ENCODE measurements around the gene TMEM9. TPM values are rescaled to one million over a fixed set of nuclear protein-coding genes. Genes with fewer than 3 reads are reported as not detected.
A peak's percentile ranks its signal among the peaks of the same experiment; 100 is the strongest.

TMEM9 gene
- total RNA-seq, 4 donors from 2014 or later = 11.9 to 38.8 (median 13.0) TPM

GRCh38 chr1:201183753-201184152 is 29.5 kb upstream of the TMEM9 start:
- intact Hi-C loops (cut with DNase I; ENCODE audit: low total_unique reads) = loop anchor here (1.0 to 2.0 kb wide), 2 partner anchors 29 to 34 kb away; partner anchors contain the start of gene TMEM9
- peak; percentile 33 to 50 for ATAC-seq

GRCh38 chr1:201183209-201183608 is 28.9 kb upstream of the TMEM9 start:
- H3K27me3 ChIP-seq = no peaks in the 10 kb centered on the region
- peak in 1 of 2 donors; percentile 6 for ATAC-seq
- intact Hi-C loops (cut with DNase I; ENCODE audit: low total_unique reads) = no loop called here
- no peak for TF ChIP-seq CTCF (IDR thresholded peaks at IDR 0.05 in 4 of 5, conservative IDR thresholded peaks at IDR 0.05 in 1 of 5)
- no peak for DNase-seq
- H3K36me3 ChIP-seq = no peaks in the 10 kb centered on the region
- H3K4me3 ChIP-seq = no peak overlapping the region
- in situ Hi-C loops (cut with MboI; ENCODE audit: low sequenced_read_pairs in 4 of 4) = no loop called here
- no peaks in the 10 kb centered on the region for H3K9me3 ChIP-seq
- peak overlapping the region; percentile 76 to 92 (median 84) for H3K27ac ChIP-seq
- H3K4me1 ChIP-seq = peaks cover 38 to 40% of the 10 kb centered on the region in 2 donors

More at GRCh38 chr1:201183753-201184152, 29.5 kb upstream of the TMEM9 start:
- no peaks in the 10 kb centered on the region for H3K27me3 ChIP-seq
- H3K36me3 ChIP-seq = no peaks in the 10 kb centered on the region
- in situ Hi-C loops (cut with MboI; ENCODE audit: low sequenced_read_pairs in 4 of 4) = no loop called here
- H3K9me3 ChIP-seq = no peaks in the 10 kb centered on the region
- peak in 1 of 2 donors; percentile 78 for DNase-seq
- H3K4me1 ChIP-seq = peaks cover 38 to 40% of the 10 kb centered on the region in 2 donors
- no peak overlapping the region for H3K4me3 ChIP-seq
- no peak for TF ChIP-seq CTCF (IDR thresholded peaks at IDR 0.05 in 4 of 5, conservative IDR thresholded peaks at IDR 0.05 in 1 of 5)
- TF ChIP-seq POLR2A (IDR thresholded peaks at IDR 0.05) = no peak
- H3K27ac ChIP-seq = peak overlapping the region; percentile 76 to 92 (median 84)

- in situ Hi-C loops (cut with MboI; ENCODE audit: low sequenced_read_pairs in 4 of 4) = no loop called here
- no peaks in the 10 kb centered on the region for H3K36me3 ChIP-seq
- DNase-seq = peak in 1 of 2 donors; percentile 51
- H3K27me3 ChIP-seq = no peaks in the 10 kb centered on the region
- intact Hi-C loops (cut with DNase I; ENCODE audit: low total_unique reads) = no loop called here
- H3K27ac ChIP-seq = peak overlapping the region in 2 of 4 donors; percentile 90 to 92
- H3K4me3 ChIP-seq = no peak overlapping the region
- ATAC-seq = no peak
- peaks cover 46 to 47% of the 10 kb centered on the region in 2 donors for H3K4me1 ChIP-seq
- no peak for TF ChIP-seq CTCF (IDR thresholded peaks at IDR 0.05 in 4 of 5, conservative IDR thresholded peaks at IDR 0.05 in 1 of 5)
- no peak for TF ChIP-seq POLR2A (IDR thresholded peaks at IDR 0.05)
- no peaks in the 10 kb centered on the region for H3K9me3 ChIP-seq
Measured at GRCh38 chr1:201181726-201182125, 27.5 kb upstream of the TMEM9 start.

- Histone ChIP-seq H3K4me3 (no peak overlapping the region), H3K27ac (peak overlapping the region in 2 of 4 donors; percentile 5 to 92), H3K36me3 (no peaks in the 10 kb centered on the region), H3K4me1 (peaks cover 50 to 51% of the 10 kb centered on the region in 2 donors), H3K27me3 (no peaks in the 10 kb centered on the region), H3K9me3 (no peaks in the 10 kb centered on the region)
- ATAC-seq (no peak), DNase-seq (no peak)
- no peak for TF ChIP-seq POLR2A (IDR thresholded peaks at IDR 0.05)
- TF ChIP-seq CTCF (IDR thresholded peaks at IDR 0.05 in 4 of 5, conservative IDR thresholded peaks at IDR 0.05 in 1 of 5) = no peak
- intact Hi-C loops (cut with DNase I; ENCODE audit: low total_unique reads) = no loop called here
- in situ Hi-C loops (cut with MboI; ENCODE audit: low sequenced_read_pairs in 4 of 4) = no loop called here
Measured at GRCh38 chr1:201181323-201181722, 27.0 kb upstream of the TMEM9 start.

GRCh38 chr1:201180901-201181300 is 26.6 kb upstream of the TMEM9 start:
- H3K27me3 ChIP-seq = no peaks in the 10 kb centered on the region
- peak overlapping the region in 2 of 4 donors; percentile 5 to 10 for H3K27ac ChIP-seq
- TF ChIP-seq POLR2A (IDR thresholded peaks at IDR 0.05) = no peak
- TF ChIP-seq CTCF (IDR thresholded peaks at IDR 0.05 in 4 of 5, conservative IDR thresholded peaks at IDR 0.05 in 1 of 5) = no peak
- H3K36me3 ChIP-seq = no peaks in the 10 kb centered on the region
- DNase-seq (no peak), ATAC-seq (no peak)
- in situ Hi-C loops (cut with MboI; ENCODE audit: low sequenced_read_pairs in 4 of 4) (no loop called here), intact Hi-C loops (cut with DNase I; ENCODE audit: low total_unique reads) (no loop called here)
- H3K9me3 ChIP-seq = no peaks in the 10 kb centered on the region
- peaks cover 52 to 56% of the 10 kb centered on the region in 2 donors for H3K4me1 ChIP-seq
- H3K4me3 ChIP-seq = no peak overlapping the region
